ENCODE data around the gene PPIA. TPM values are rescaled to one million over a fixed set of nuclear protein-coding genes. Genes with fewer than 3 reads are reported as not detected.

The PPIA gene
- polyA plus RNA-seq, 1 donor from 2014 or later: 2,769 TPM

GRCh38 chr7:44761207-44762161 is 35.0 kb upstream of the PPIA start:
- H3K27ac ChIP-seq (ENCODE audit: low read length): no peak overlapping the region
- H3F3A ChIP-seq (ENCODE audit: insufficient read depth, low read length, poor library complexity, severe bottlenecking): no peaks in the 10 kb centered on the region
- H4K20me1 ChIP-seq (ENCODE audit: insufficient read depth): no peaks in the 10 kb centered on the region
- no peak overlapping the region for H3K4me2 ChIP-seq (ENCODE audit: low read length)
- H3K27me3 ChIP-seq (ENCODE audit: insufficient read depth, low read depth, low read length): no peaks in the 10 kb centered on the region
- no peak overlapping the region for H3K9ac ChIP-seq (ENCODE audit: low read length)
- peaks cover 4% of the 10 kb centered on the region for H3K36me3 ChIP-seq (ENCODE audit: insufficient read depth, low read length)
- H3K79me2 ChIP-seq (replicated peaks; ENCODE audit: insufficient read depth, low read length): no peaks in the 10 kb centered on the region
- H3K4me3 ChIP-seq (ENCODE audit: low read length): no peak overlapping the region
- no peaks in the 10 kb centered on the region for H3K9me2 ChIP-seq (ENCODE audit: insufficient read depth, low read length)
- TF ChIP-seq REST (IDR thresholded peaks at IDR 0.05; ENCODE audit: borderline replicate concordance) (no peak), EP300 (conservative IDR thresholded peaks at IDR 0.05; ENCODE audit: poor library complexity, severe bottlenecking) (no peak), CTCF (IDR thresholded peaks at IDR 0.05; ENCODE audit: poor library complexity, severe bottlenecking) (no peak), EZH2 (IDR thresholded peaks at IDR 0.05; ENCODE audit: borderline replicate concordance, insufficient read depth, low read length, poor library complexity, severe bottlenecking) (no peak), POLR2AphosphoS5 (IDR thresholded peaks at IDR 0.05) (no peak), RAD21 (conservative IDR thresholded peaks at IDR 0.05) (no peak), MXI1 (conservative IDR thresholded peaks at IDR 0.05; ENCODE audit: poor library complexity, severe bottlenecking) (no peak), TAF1 (IDR thresholded peaks at IDR 0.05; ENCODE audit: low read depth) (no peak), SMC3 (conservative IDR thresholded peaks at IDR 0.05; ENCODE audit: poor library complexity) (no peak)
- no peaks in the 10 kb centered on the region for H3K9me3 ChIP-seq (ENCODE audit: low read length)
- H2AFZ ChIP-seq (ENCODE audit: low read depth, low read length): no peak overlapping the region

GRCh38 chr7:44762300-44762699 is 34.2 kb upstream of the PPIA start:
- Histone ChIP-seq H3K9me2 (ENCODE audit: insufficient read depth, low read length) (no peaks in the 10 kb centered on the region), H3K27me3 (ENCODE audit: insufficient read depth, low read depth, low read length) (no peaks in the 10 kb centered on the region), H3K4me2 (ENCODE audit: low read length) (no peak overlapping the region), H3K9me3 (ENCODE audit: low read length) (no peaks in the 10 kb centered on the region), H3F3A (ENCODE audit: insufficient read depth, low read length, poor library complexity, severe bottlenecking) (no peaks in the 10 kb centered on the region), H3K9ac (ENCODE audit: low read length) (no peak overlapping the region), H3K79me2 (replicated peaks; ENCODE audit: insufficient read depth, low read length) (no peaks in the 10 kb centered on the region), H4K20me1 (ENCODE audit: insufficient read depth) (no peaks in the 10 kb centered on the region), H2AFZ (ENCODE audit: low read depth, low read length) (no peak overlapping the region), H3K4me3 (ENCODE audit: low read length) (no peak overlapping the region), H3K36me3 (ENCODE audit: insufficient read depth, low read length) (peaks cover 2% of the 10 kb centered on the region), H3K27ac (ENCODE audit: low read length) (no peak overlapping the region)
- TF ChIP-seq REST (IDR thresholded peaks at IDR 0.05; ENCODE audit: borderline replicate concordance): no peak
- no peak for TF ChIP-seq POLR2AphosphoS5 (IDR thresholded peaks at IDR 0.05)
- no peak for TF ChIP-seq EP300 (conservative IDR thresholded peaks at IDR 0.05; ENCODE audit: poor library complexity, severe bottlenecking)
- no peak for TF ChIP-seq SMC3 (conservative IDR thresholded peaks at IDR 0.05; ENCODE audit: poor library complexity)
- TF ChIP-seq TAF1 (IDR thresholded peaks at IDR 0.05; ENCODE audit: low read depth): no peak
- TF ChIP-seq RAD21 (conservative IDR thresholded peaks at IDR 0.05): no peak
- TF ChIP-seq CTCF (IDR thresholded peaks at IDR 0.05; ENCODE audit: poor library complexity, severe bottlenecking): no peak
- no peak for TF ChIP-seq MXI1 (conservative IDR thresholded peaks at IDR 0.05; ENCODE audit: poor library complexity, severe bottlenecking)
- TF ChIP-seq EZH2 (IDR thresholded peaks at IDR 0.05; ENCODE audit: borderline replicate concordance, insufficient read depth, low read length, poor library complexity, severe bottlenecking): no peak

Data from neural cell (in vitro differentiated cells).